GM19452 (cell line): ENCODE results near the gene SYT17.

Experiments used
- ATAC-seq: cut with Tn5 transposase; IDR thresholded peaks from one replicate; pipeline ENCODE4 v1.9.1; 2021; ENCODE audit not compliant: unreplicated experiment

Gene SYT17

GRCh38 chr16:19245326-19245925 lies 77.4 kb downstream of the SYT17 start:
- ATAC-seq, result no peak

DNA sequence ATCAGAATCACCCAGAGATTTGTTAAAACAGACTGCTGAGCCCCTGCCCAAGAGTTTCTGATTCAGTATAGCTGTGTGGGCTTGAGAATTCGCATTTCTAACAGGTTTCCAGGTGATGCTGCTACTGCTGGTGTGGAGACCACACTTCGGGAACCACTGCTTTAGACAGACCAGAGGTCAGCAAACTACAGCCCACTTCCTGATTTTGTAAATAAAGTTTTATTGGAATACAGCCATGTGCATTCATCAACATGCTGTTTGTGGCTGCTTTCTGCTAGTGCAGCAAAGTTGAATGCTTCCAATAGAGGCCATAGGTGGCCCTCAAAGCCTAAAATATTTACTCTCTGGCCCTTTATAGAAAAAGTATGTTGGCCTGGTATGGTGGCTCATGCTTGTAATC lies 84.9 kb downstream of the SYT17 start:
- no peak for ATAC-seq

DNA sequence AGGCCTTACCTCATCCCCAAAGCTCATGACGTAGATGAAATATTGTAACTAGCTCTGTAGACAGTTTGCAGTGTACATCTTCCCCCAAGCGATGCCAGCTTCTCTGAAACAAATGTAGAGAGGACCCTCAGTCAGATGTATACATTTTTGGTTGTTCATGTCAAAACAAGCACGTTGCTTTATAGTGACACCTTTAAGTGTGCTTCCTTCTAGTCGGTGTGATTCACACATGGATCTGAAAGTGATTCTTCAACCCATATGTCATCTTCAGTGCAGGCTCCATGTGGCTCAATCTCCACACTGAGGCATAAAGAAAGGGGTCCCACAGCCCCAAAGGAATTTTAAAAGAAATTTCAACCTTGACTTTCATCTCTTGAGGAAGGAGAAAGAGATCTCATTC lies 86.6 kb downstream of the SYT17 start:
- no peak for ATAC-seq

- no peak for ATAC-seq
Measured at GRCh38 chr16:19264123-19264673, 96.2 kb downstream of the SYT17 start.

GRCh38 chr16:19265380-19265930 lies 97.4 kb downstream of the SYT17 start:
- no peak for ATAC-seq

GRCh38 chr16:19266774-19267173 lies 98.7 kb downstream of the SYT17 start:
- no peak for ATAC-seq

- ATAC-seq, result no peak
Measured at GRCh38 chr16:19269098-19269497, 101.1 kb downstream of the SYT17 start.

GRCh38 chr16:19274165-19274797 lies 106.2 kb downstream of the SYT17 start:
- ATAC-seq, result no peak

- ATAC-seq, result no peak
Measured at GRCh38 chr16:19278403-19278802, 110.4 kb downstream of the SYT17 start.

GRCh38 chr16:19281246-19281645 lies 113.2 kb downstream of the SYT17 start:
- no peak for ATAC-seq

GRCh38 chr16:19282101-19282500 lies 114.1 kb downstream of the SYT17 start:
- ATAC-seq, result no peak

- ATAC-seq, result no peak
Measured at GRCh38 chr16:19283637-19284036, 115.6 kb downstream of the SYT17 start.

DNA sequence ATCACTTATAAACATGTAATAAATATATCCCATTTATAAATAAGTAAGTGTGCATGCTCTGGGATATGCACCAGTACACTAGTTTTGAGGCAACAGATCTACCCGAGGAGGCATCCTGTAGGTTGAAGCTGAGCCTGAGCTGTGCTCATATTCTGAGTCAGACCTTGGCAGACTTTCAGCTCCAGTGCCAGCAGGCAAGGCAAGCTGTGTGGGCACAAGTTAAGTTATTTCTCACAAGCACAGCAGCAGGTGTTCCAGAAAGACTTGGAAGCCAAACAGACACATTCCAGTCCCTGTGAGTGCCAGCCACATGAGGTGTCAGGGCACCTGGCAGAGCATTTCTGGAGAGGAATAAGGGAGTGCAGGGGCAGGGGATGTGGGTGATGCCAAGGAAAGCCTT lies 116.2 kb downstream of the SYT17 start:
- ATAC-seq, result no peak

GRCh38 chr16:19285431-19285830 lies 117.4 kb downstream of the SYT17 start, which contains the start of gene CLEC19A:
TSS of gene CLEC19A (plus strand) at chr16:19285731. CDS start at chr16:19285852, 121 bp downstream.
- no peak for ATAC-seq

- no peak for ATAC-seq
Measured at GRCh38 chr16:19286827-19287226, 118.8 kb downstream of the SYT17 start.

- no peak for ATAC-seq
Measured at GRCh38 chr16:19287241-19287640, 119.2 kb downstream of the SYT17 start.

DNA sequence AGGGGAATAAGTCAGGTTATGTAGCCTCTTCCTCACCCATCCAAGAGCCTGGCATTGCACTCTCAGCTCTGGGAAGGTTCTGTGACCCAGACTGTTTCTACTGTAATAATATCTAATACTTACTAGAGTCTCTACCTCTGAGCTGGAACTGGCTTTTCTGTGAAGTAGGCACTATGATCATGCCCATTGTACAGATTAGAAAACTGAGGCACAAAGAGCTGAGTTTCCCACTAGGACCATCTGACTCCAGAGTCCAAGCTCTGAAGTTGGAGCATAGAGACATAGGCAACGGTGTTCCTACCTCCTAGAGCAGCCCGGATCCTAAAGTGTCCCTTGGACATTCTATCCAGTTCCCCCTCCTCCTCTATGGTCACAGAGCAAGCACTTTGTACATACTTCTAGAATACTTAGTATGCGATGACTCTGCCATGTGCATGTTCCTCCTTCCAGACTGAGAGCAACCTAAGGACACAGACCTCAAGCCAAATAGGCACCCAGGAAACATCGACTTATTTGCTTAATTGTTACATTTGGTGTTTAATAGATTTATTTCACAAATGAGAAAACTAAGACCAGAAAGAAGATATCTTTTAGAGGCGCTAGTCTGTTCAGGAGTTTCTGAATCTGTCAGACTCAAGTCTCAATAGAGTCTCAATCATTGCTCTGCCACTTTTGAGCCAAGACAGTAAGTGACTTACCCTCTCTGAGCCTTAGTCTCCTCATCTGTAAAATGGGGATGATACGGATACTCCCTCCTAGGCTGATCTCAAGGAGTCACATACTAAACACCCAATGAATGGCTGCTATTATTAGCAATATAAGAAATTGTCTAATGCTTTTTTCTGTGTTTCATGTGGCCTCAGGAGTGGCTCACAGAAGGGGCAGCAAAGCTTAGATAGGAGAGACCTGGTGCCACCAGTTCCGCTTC lies 121.1 kb downstream of the SYT17 start:
- ATAC-seq, result no peak

DNA sequence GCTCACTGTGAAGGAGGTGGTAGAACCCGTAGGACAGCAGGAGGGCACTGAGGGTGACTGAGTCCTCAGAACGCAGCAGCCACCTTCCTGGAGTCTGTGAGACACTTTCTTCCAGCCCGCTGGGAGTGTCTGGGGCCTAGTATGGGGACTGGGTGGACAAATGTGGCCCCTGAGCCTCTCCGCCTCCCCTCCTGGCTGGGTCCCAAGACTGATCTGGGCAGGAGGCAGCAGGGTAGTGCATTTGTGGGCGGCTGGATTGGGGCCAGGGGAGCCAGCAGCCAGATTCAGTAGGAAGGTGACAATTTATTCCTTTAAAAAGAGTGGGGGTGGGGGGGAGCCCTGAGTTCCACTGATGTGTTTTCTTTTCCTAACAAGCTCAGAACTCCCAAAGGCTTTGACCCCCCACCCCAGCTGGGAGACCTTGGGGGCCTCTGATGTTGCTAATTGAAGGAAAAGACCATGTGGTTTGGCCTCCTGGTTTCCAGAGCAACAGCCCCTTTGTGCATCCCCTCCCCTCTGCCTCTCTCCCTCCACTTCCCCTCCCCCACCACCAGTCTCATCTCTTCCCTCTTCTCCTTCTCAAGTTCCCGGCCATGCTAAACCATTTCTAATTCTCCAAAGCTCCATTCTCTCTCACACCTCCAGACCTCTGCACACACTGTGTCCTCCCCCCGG lies 121.9 kb downstream of the SYT17 start:
- ATAC-seq, result no peak

DNA sequence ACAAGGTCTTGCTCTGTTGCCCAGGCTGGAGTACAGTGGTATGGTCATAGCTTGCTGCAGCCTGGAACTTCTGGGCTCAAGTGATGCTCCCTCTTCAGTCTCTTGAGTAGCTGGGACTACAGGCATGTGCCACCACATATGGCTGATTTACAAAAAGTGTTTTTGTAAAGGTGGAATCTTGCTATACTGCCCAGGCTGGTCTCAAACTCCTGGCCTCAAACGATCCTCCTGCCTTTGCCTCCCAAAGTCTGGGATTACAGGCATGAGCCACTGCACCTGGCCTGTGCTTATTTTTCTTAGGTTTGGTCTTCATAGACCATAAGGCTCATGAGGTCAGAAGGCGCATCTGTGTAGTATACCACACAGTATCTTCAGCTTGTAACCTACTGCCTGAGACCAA lies 122.8 kb downstream of the SYT17 start:
- ATAC-seq, result no peak

DNA sequence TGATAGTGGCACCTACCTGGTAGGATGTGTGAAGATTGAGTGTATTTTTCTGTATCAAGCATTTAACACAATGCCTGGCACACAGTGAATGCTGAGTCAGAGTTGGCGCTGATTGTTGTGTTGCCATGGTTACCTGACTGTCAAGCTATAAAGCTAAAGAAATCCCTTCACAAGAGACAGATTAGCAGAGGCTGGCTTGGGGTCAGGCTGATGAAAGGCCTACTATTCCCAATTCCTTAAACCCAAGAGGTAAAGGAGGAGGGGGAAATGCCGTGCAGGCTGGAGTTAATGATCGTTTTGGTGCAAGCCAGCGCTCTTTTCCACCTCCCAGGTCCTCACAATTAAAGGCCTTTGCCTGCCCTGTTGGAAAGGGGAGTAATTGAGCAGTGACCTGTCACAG lies 123.4 kb downstream of the SYT17 start:
- no peak for ATAC-seq

- ATAC-seq, result no peak
Measured at GRCh38 chr16:19292186-19292585, 124.1 kb downstream of the SYT17 start.
